CD4-positive, alpha-beta T cell treated with Interleukin-12 subunit alpha and Interleukin-12 subunit beta, for 1 hour (primary cell): ENCODE data around the gene SLC2A9.
"Not testable (repeated sequence)": the region's sequence is repeated elsewhere in the genome, so short reads cannot be mapped to it uniquely, and the experiment has no call there.

ENCODE experiments used
- DNase-seq: peaks from one replicate; pipeline ENCODE4 v3.0.0-alpha.2; 2020

Gene SLC2A9

GRCh38 chr4:9808077-9808476 lies 213.2 kb downstream of the SLC2A9 start:
- no peak for DNase-seq

DNA sequence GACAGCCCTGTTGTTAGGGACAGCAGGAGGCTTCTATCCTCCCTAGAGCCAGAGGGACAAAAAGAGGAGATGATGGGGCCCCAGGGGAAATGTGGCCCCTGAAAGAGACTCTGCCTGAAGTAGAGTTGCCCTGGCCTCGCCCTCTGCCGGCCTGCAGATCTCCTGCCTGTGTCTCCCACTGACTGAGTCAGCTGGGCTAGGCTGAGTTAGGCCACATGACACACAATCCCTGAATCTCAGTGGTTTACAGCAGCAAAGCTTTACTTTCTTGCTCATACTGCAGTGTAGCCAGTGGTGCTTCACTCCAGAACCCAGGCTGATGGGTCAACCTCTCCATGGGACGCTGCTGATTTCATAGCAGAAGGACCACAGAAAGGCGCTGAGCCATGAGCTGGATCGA lies 216.4 kb downstream of the SLC2A9 start:
- no peak for DNase-seq

DNA sequence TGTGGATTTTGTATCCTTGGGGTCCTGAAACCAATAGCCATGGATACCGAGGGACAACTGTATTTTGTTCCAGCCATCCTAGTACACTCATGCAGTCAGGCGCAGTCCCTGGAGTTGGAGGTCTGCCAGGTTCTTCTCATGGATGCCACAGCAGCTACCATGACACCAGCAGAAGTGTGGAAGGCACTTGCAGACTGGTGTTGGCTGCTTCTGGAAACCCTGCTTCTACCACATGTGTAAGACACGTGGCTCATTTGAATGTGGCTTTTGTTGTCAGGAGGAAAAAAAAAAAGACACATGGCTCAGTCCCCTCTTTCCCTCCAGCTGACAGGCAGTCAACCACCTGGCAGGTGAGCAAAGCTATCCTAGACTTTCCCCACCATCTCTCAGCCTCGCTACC lies 220.4 kb downstream of the SLC2A9 start:
- DNase-seq, result no peak

DNA sequence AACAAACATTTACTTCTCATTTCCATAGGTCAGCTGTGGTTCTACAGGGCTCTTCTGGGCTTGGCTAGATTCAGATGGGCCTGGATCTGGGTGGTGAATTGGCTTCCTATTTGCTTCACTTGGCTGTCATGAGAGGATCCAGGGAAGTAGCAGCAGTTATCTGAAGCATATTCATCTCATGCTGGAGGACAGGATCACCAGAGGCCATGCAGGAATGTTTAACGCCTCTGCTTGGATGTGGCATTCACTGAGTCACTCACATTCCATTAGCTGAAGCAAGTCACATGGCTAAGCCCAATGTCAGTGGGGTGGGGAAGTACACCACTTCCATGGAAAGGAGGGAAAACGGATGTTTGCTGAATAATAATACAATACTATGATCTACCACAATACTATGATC lies 224.7 kb downstream of the SLC2A9 start:
- not testable (repeated sequence) for DNase-seq

GRCh38 chr4:9792381-9792780 lies 228.9 kb downstream of the SLC2A9 start:
- DNase-seq, result no peak

GRCh38 chr4:9785891-9786290 lies 235.4 kb downstream of the SLC2A9 start:
- DNase-seq, result not testable (repeated sequence)

GRCh38 chr4:9782136-9782436 lies 239.2 kb downstream of the SLC2A9 start:
- no peak for DNase-seq

- DNase-seq, result no peak
Measured at GRCh38 chr4:9781343-9782135, 239.8 kb downstream of the SLC2A9 start, which contains the start of gene DRD5. TSS of gene DRD5 (plus strand) at chr4:9781634. CDS start at chr4:9782030, 396 bp downstream.
